22Rv1 (cell line): ENCODE results near the gene ZBED2.

ENCODE experiments used
- CTCF ChIP-seq: fragments of 450-650 bp; IDR thresholded peaks from 2 replicates; pipeline ENCODE4 v1.5.1; 2017; ENCODE audit warnings: mild to moderate bottlenecking
- ZFX ChIP-seq: fragments of 450-650 bp; IDR thresholded peaks from 2 replicates; pipeline ENCODE4 v1.6.1; 2017; ENCODE audit warnings: antibody characterized with exemption, borderline replicate concordance

GRCh38 chr3:111619833-111620232 lies 24.7 kb upstream of the ZBED2 start:
- TF ChIP-seq CTCF: no peak
- TF ChIP-seq ZFX: no peak
